Measurements from ENCODE around the gene IFT172.

DNA sequence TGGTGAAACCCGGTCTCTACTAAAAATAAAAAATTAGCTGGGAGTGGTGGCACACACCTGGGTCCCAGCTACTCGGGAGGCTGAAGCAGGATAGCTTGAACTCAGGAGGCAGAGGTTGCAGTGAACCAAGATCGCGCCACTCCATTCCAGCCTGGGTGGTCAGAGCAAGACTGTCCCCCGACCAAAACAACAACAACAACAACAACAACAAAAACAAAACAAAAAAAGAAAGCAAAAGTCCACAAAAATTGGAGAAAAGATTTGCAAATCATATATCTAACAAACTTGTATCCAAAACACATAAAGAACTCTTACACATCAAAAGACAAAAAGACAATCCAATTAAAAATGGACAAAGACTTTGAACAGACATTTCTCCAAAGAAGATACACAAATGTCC is 90.6 kb downstream of the IFT172 start:
- TF ChIP-seq, protein P1, sequence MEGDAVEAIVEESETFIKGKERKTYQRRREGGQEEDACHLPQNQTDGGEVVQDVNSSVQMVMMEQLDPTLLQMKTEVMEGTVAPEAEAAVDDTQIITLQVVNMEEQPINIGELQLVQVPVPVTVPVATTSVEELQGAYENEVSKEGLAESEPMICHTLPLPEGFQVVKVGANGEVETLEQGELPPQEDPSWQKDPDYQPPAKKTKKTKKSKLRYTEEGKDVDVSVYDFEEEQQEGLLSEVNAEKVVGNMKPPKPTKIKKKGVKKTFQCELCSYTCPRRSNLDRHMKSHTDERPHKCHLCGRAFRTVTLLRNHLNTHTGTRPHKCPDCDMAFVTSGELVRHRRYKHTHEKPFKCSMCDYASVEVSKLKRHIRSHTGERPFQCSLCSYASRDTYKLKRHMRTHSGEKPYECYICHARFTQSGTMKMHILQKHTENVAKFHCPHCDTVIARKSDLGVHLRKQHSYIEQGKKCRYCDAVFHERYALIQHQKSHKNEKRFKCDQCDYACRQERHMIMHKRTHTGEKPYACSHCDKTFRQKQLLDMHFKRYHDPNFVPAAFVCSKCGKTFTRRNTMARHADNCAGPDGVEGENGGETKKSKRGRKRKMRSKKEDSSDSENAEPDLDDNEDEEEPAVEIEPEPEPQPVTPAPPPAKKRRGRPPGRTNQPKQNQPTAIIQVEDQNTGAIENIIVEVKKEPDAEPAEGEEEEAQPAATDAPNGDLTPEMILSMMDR (IDR thresholded peaks at IDR 0.05), result no peak
- TF ChIP-seq POLR2A (IDR thresholded peaks at IDR 0.05), result no peak
